GM18868 (cell line): ENCODE measurements around the gene ABTB1.
"Not testable (repeated sequence)": the region's sequence is repeated elsewhere in the genome, so short reads cannot be mapped to it uniquely, and the experiment has no call there.

Experiments used
- ATAC-seq: cut with Tn5 transposase; IDR thresholded peaks from one replicate; pipeline ENCODE4 v1.9.1; 2021; ENCODE audit warnings: mild to moderate bottlenecking, moderate library complexity; ENCODE audit not compliant: unreplicated experiment

ABTB1 gene

GRCh38 chr3:127647845-127648204 is 24.9 kb upstream of the ABTB1 start:
- no peak for ATAC-seq

GRCh38 chr3:127650236-127650635 is 22.5 kb upstream of the ABTB1 start:
- no peak for ATAC-seq

- ATAC-seq: no peak
Observed at GRCh38 chr3:127651516-127652172, 21.1 kb upstream of the ABTB1 start.

- no peak for ATAC-seq
Observed at GRCh38 chr3:127652246-127652995, 20.3 kb upstream of the ABTB1 start.

GRCh38 chr3:127654374-127654773 is 18.4 kb upstream of the ABTB1 start:
- no peak for ATAC-seq

- not testable (repeated sequence) for ATAC-seq
Observed at GRCh38 chr3:127654993-127655392, 17.8 kb upstream of the ABTB1 start.

GRCh38 chr3:127655641-127656040 is 17.1 kb upstream of the ABTB1 start:
- no peak for ATAC-seq

- no peak for ATAC-seq
Observed at GRCh38 chr3:127656906-127657305, 15.8 kb upstream of the ABTB1 start.

- ATAC-seq: no peak
Observed at GRCh38 chr3:127658234-127658633, 14.5 kb upstream of the ABTB1 start.

GRCh38 chr3:127660621-127661251 is 12.0 kb upstream of the ABTB1 start:
- no peak for ATAC-seq

- no peak for ATAC-seq
Observed at GRCh38 chr3:127661600-127661999, 11.2 kb upstream of the ABTB1 start.

- ATAC-seq: no peak
Observed at GRCh38 chr3:127662001-127662469, 10.7 kb upstream of the ABTB1 start.

GRCh38 chr3:127663151-127663550 is 9.6 kb upstream of the ABTB1 start:
- ATAC-seq: no peak

- ATAC-seq: no peak
Observed at GRCh38 chr3:127665165-127665564, 7.6 kb upstream of the ABTB1 start.

GRCh38 chr3:127665586-127665985 is 7.2 kb upstream of the ABTB1 start:
- no peak for ATAC-seq

GRCh38 chr3:127666676-127667075 is 6.1 kb upstream of the ABTB1 start:
- no peak for ATAC-seq

GRCh38 chr3:127667119-127667681 is 5.6 kb upstream of the ABTB1 start:
- no peak for ATAC-seq

- no peak for ATAC-seq
Observed at GRCh38 chr3:127668906-127669305, 3.8 kb upstream of the ABTB1 start.

- ATAC-seq: no peak
Observed at GRCh38 chr3:127669541-127670228, 3.1 kb upstream of the ABTB1 start.

GRCh38 chr3:127670229-127670559 is 2.6 kb upstream of the ABTB1 start:
- ATAC-seq: no peak
